ENCODE data around the gene SSR1. TPM values are rescaled to one million over a fixed set of nuclear protein-coding genes. Genes with fewer than 3 reads are reported as not detected.

The SSR1 gene
- total and polyA plus RNA-seq, 9 of the 15 experiments (the other 6 are each of a cell fraction or from before 2014, with no cell fraction given), result 87.7 to 220 (median 144) TPM

- no peak for TF ChIP-seq ARNT (IDR thresholded peaks at IDR 0.05)
- no peak for TF ChIP-seq KHSRP (IDR thresholded peaks at IDR 0.05)
- TF ChIP-seq TCF7L2 (IDR thresholded peaks at IDR 0.05; ENCODE audit: low read depth, low read length), result no peak
- no peak for TF ChIP-seq ZNF277 (CRISPR knock-in tag; IDR thresholded peaks at IDR 0.05; ENCODE audit: borderline replicate concordance)
- TF ChIP-seq MTA1 (IDR thresholded peaks at IDR 0.05; ENCODE audit: borderline replicate concordance), result no peak; the same call in 1 of the 2 replicates
- no peak for TF ChIP-seq KLF16 (IDR thresholded peaks at IDR 0.05)
- TF ChIP-seq ARID1B (IDR thresholded peaks at IDR 0.05), result no peak
- TF ChIP-seq FOSL1 (tag; conservative IDR thresholded peaks at IDR 0.05), result 0 out of 2 replicates have a peak, but pooled peaks have one; percentile 17
- no peak for TF ChIP-seq DEAF1 (CRISPR knock-in tag; IDR thresholded peaks at IDR 0.05)
- TF ChIP-seq NFE2 (IDR thresholded peaks at IDR 0.05; ENCODE audit: low read depth), result no peak
- TF ChIP-seq MNT (conservative IDR thresholded peaks at IDR 0.05), result peak in 1 of 2 experiments; percentile 47; a peak in 2 of 4 replicates
- no peak for TF ChIP-seq TAL1 (IDR thresholded peaks at IDR 0.05)
- TF ChIP-seq POLR2H (tag; IDR thresholded peaks at IDR 0.05; ENCODE audit: low read depth), result 0 out of 2 replicates have a peak, but pooled peaks have one; percentile 27
- TF ChIP-seq TBL1XR1 (IDR thresholded peaks at IDR 0.05; ENCODE audit: low read length in 2 of 2), result no peak
- TF ChIP-seq SNIP1 (IDR thresholded peaks at IDR 0.05; ENCODE audit: low read depth), result no peak
- peak; percentile 16; the same call in 1 of the 2 replicates for TF ChIP-seq PML (IDR thresholded peaks at IDR 0.05; ENCODE audit: low read length)
- TF ChIP-seq ZNF253 (CRISPR knock-in tag; conservative IDR thresholded peaks at IDR 0.05), result no peak
- no peak for TF ChIP-seq ESRRB (CRISPR knock-in tag; IDR thresholded peaks at IDR 0.05; ENCODE audit: borderline replicate concordance)
- TF ChIP-seq MEF2A (IDR thresholded peaks at IDR 0.05; ENCODE audit: control insufficient read depth, low read depth, low read length), result no peak
- no peak for TF ChIP-seq NUFIP1 (IDR thresholded peaks at IDR 0.05; ENCODE audit: partially characterized antibody)
- TF ChIP-seq RHOXF2B (CRISPR knock-in tag; conservative IDR thresholded peaks at IDR 0.05), result no peak
- peak; percentile 24; the same call in 1 of the 2 replicates for TF ChIP-seq EGR1 (conservative IDR thresholded peaks at IDR 0.05)
- TF ChIP-seq HDGF (IDR thresholded peaks at IDR 0.05), result 0 out of 2 replicates have a peak, but pooled peaks have one; percentile 80
- peak; percentile 99 for TF ChIP-seq SAP30 (IDR thresholded peaks at IDR 0.05; ENCODE audit: borderline replicate concordance, insufficient read depth, low read depth, low read length, poor library complexity, severe bottlenecking)
- TF ChIP-seq SRSF1 (IDR thresholded peaks at IDR 0.05; ENCODE audit: low read depth, low read length), result no peak
These were observed 933 bp downstream of the SSR1 start (continued) for GRCh38 chr6:7311917-7312615.
